HG03432 (cell line): Measurements from ENCODE around the gene RABL2A.
"Not testable (repeated sequence)": the region's sequence is repeated elsewhere in the genome, so short reads cannot be mapped to it uniquely, and the experiment has no call there.

ENCODE experiments used
- ATAC-seq: cut with Tn5 transposase; IDR thresholded peaks from one replicate; pipeline ENCODE4 v1.9.1; 2021; ENCODE audit warnings: mild to moderate bottlenecking, moderate library complexity; ENCODE audit not compliant: unreplicated experiment

The RABL2A gene

GRCh38 chr2:113677330-113677729, 50.3 kb downstream of the RABL2A start:
- no peak for ATAC-seq

GRCh38 chr2:113679457-113679856, 52.4 kb downstream of the RABL2A start:
- ATAC-seq: no peak

- no peak for ATAC-seq
These were observed 58.4 kb downstream of the RABL2A start for GRCh38 chr2:113685471-113685870.

- ATAC-seq: no peak
These were observed 59.5 kb downstream of the RABL2A start for GRCh38 chr2:113686537-113686936.

- not testable (repeated sequence) for ATAC-seq
These were observed 63.8 kb downstream of the RABL2A start for GRCh38 chr2:113690871-113691270.
